Prostate gland (tissue), 2 donors: ENCODE data around the gene SH3RF2. TPM values are rescaled to one million over a fixed set of nuclear protein-coding genes. Genes with fewer than 3 reads are reported as not detected.
A peak's percentile ranks its signal among the peaks of the same experiment; 100 is the strongest.

Experiments
- DNase-seq: peaks from one replicate; pipeline ENCODE4 v3.0.0-alpha.2; 2019; ENCODE audit warnings: low spot score
- H3K27ac ChIP-seq, 2 donors: fragments of 200-600 bp; sonication (generic); 2 replicates each; pipeline ENCODE4 v1.5.1; 2017 to 2019
- H3K27me3 ChIP-seq: fragments of 200-600 bp; sonication (generic); replicated peaks from 2 replicates; pipeline ENCODE4 v1.5.1; 2019; ENCODE audit not compliant: insufficient read depth
- H3K36me3 ChIP-seq, 2 donors: fragments of 200-600 bp; sonication (generic); 1 replicate in 1 of 2; 2 replicates in 1 of 2; pipeline versions ENCODE4 v1.5.1 to v1.8.1; 2017 to 2019
- H3K4me1 ChIP-seq: fragments of 200-600 bp; sonication (generic); replicated peaks from 2 replicates; pipeline ENCODE4 v1.5.1; 2019
- H3K4me3 ChIP-seq, 2 donors: fragments of 200-600 bp; sonication (generic); 2 replicates each; pipeline ENCODE4 v1.5.1; 2017 to 2019
- H3K9me3 ChIP-seq: fragments of 200-600 bp; sonication (generic); 2 replicates; pipeline ENCODE4 v1.5.1; 2017
- POLR2A ChIP-seq: fragments of 450-650 bp; IDR thresholded peaks from one replicate; pipeline ENCODE4 v1.6.1; 2016; ENCODE audit warnings: antibody characterized with exemption, mild to moderate bottlenecking
- POLR2AphosphoS5 ChIP-seq: sonication (generic); formaldehyde crosslinking; IDR thresholded peaks from one replicate; pipeline ENCODE4 v1.6.1; 2017; ENCODE audit warnings: antibody characterized with exemption
- WGBS: methylation state at CpG from one replicate; pipeline ENCODE4 v1.1.5; 2018; 5-methylcytosine and 5-hydroxymethylcytosine counted together
- intact Hi-C: fragments of 100-400 bp; cut with DNase I; formaldehyde crosslinking; loops from one replicate; pipeline ENCODE4 v1.14.2; 2022
- total RNA-seq, 2 donors: library from RNA; depleted of rRNA; stranded (reverse); fragments of >200 nt; gene quantifications; one replicate each; pipeline ENCODE4 v1.1.0, GENCODE V29; 2016
- TF ChIP-seq, protein P1 (sequence below), 4 experiments: fragments of 200-600 bp in 2 of 4; fragments of 450-650 bp in 2 of 4; sonication (generic) in 2 of 4; IDR thresholded peaks; 1 replicate in 3 of 4; 2 replicates in 1 of 4; pipeline ENCODE4 v1.5.1; 2016 to 2019; ENCODE audit warnings: antibody characterized with exemption in 4 of 4, mild to moderate bottlenecking in 2 of 4, moderate library complexity in 2 of 4

The SH3RF2 gene
- total RNA-seq, 2 donors from 2014 or later: 18.2 to 43.9 TPM

DNA sequence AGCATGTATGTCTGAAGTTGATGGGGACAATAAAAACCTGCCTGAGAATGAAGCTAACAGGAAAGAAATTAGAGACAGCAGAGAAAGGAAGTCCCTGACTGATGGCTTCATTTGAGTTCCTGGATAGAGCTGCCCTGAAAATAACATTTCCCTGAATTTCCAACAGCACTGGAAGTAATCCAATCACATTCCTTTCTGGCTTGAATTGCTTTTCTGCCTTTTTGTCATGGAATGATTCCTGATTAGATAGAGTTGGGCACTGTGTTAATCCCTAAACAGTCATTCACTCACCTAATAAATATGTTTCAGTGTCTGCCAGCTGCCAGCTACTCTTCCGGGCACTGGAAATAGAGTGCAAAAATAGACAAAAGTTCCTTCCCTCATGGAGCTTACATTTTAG, 30.0 kb upstream of the SH3RF2 start:
- 54% methylated on average over 1 of the region's 1 CpG for WGBS
- intact Hi-C loops: no loop called here
- H3K4me1 ChIP-seq: no peaks in the 10 kb centered on the region

DNA sequence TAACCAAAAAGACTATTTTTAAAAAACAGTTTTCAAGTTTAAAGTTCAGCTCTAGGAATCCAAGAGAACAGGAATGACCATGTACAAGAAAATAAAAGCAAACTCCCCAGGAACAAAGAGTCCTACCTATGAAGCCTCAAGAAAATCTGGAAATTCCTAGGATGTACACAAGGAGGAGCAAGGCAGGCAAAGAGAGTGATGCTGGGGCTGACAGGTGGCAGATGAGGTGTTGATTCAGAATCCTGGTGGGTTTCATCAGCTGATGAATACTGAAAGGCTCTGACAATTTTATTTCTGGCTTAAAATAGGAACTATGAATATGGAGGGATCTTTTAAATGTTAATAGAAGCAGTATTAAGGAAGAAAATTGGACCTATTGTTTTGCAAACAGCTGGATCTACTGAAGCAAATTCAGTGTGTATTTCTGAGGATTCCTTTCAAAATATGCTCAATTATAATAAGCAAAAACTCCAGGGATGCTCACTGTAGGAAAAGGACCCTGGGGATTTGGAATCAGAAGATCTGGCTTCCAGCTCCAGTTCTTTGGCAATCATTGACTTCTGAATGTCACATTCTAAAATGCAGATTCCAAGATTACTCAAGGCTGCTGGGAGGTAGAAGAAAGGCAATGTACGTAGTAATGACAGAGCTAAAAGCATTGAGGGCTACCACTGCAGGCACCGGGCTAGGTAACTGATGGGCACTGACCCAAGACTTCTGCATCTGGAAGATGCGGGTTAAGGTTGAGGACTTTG, 28.0 kb upstream of the SH3RF2 start:
- no peak for DNase-seq
- Histone ChIP-seq H3K9me3 (no peaks in the 10 kb centered on the region), H3K4me1 (no peaks in the 10 kb centered on the region), H3K4me3 (no peak overlapping the region), H3K27ac (no peak overlapping the region), H3K36me3 (no peaks in the 10 kb centered on the region), H3K27me3 (no peaks in the 10 kb centered on the region)
- intact Hi-C loops: no loop called here
- 64% methylated on average over 3 of the region's 3 CpGs for WGBS
- TF ChIP-seq POLR2A (no peak), POLR2AphosphoS5 (no peak)
- TF ChIP-seq, protein P1, sequence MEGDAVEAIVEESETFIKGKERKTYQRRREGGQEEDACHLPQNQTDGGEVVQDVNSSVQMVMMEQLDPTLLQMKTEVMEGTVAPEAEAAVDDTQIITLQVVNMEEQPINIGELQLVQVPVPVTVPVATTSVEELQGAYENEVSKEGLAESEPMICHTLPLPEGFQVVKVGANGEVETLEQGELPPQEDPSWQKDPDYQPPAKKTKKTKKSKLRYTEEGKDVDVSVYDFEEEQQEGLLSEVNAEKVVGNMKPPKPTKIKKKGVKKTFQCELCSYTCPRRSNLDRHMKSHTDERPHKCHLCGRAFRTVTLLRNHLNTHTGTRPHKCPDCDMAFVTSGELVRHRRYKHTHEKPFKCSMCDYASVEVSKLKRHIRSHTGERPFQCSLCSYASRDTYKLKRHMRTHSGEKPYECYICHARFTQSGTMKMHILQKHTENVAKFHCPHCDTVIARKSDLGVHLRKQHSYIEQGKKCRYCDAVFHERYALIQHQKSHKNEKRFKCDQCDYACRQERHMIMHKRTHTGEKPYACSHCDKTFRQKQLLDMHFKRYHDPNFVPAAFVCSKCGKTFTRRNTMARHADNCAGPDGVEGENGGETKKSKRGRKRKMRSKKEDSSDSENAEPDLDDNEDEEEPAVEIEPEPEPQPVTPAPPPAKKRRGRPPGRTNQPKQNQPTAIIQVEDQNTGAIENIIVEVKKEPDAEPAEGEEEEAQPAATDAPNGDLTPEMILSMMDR (IDR thresholded peaks at IDR 0.05): peak in 1 of 4 experiments; percentile 20

More for the DNA sequence above, 30.0 kb upstream of the SH3RF2 start:
- Histone ChIP-seq H3K36me3 (no peaks in the 10 kb centered on the region), H3K27me3 (no peaks in the 10 kb centered on the region), H3K27ac (no peak overlapping the region), H3K9me3 (no peaks in the 10 kb centered on the region), H3K4me3 (no peak overlapping the region)
- DNase-seq: no peak
- TF ChIP-seq, protein P1 (IDR thresholded peaks at IDR 0.05): no peak
- TF ChIP-seq POLR2AphosphoS5 (no peak), POLR2A (no peak)

DNA sequence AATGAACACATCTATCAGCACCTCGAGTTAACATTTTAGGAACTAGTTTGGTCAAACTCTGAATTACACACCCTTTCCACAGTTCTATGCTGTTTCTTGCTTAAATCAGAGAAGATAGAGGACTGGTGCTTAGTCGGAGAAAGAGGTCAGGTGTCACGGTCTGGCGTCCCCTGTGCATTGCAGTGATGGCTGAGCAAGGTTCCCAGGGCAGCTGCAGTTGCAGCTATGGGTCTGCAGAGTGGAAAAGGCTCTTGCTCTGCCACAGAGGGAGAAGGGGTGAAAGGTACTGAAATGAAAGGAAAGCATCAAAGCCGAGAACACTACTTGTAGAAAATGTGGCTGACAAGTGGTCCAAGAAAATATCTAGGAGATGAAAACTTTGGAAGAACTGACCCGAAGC, 25.2 kb upstream of the SH3RF2 start:
- DNase-seq: no peak
- Histone ChIP-seq H3K36me3 (no peaks in the 10 kb centered on the region), H3K4me3 (no peak overlapping the region), H3K4me1 (no peaks in the 10 kb centered on the region), H3K9me3 (no peaks in the 10 kb centered on the region), H3K27ac (no peak overlapping the region), H3K27me3 (no peaks in the 10 kb centered on the region)
- no peak for TF ChIP-seq POLR2AphosphoS5
- TF ChIP-seq POLR2A: no peak
- TF ChIP-seq, protein P1 (IDR thresholded peaks at IDR 0.05): no peak
- 73% methylated on average over 6 of the region's 6 CpGs for WGBS
- intact Hi-C loops: no loop called here

DNA sequence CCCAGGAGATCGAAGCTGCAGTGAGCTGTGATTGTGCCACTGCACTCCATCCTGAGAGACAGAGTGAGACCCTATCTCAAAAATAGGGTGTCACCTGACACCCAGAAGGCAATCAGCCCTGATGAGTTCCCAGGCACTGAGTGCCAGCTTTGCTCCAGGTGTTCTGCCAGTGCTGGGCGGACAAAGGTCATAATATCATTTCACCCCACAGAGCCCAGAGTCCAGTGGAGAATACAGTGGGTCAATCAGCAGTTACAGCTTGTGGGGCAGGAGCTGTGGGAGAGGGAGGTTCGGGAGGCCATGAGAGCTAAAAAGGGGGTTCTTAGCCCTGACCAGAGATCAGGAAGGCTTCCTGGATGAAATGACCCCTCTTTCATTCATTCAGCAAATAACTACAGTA, 24.4 kb upstream of the SH3RF2 start:
- WGBS: 90% methylated on average over 3 of the region's 3 CpGs
- H3K27me3 ChIP-seq: no peaks in the 10 kb centered on the region
- no peaks in the 10 kb centered on the region for H3K36me3 ChIP-seq
- TF ChIP-seq, protein P1 (IDR thresholded peaks at IDR 0.05): no peak
- no peak for TF ChIP-seq POLR2AphosphoS5
- no peak for TF ChIP-seq POLR2A
- no peaks in the 10 kb centered on the region for H3K4me1 ChIP-seq
- DNase-seq: no peak
- no peaks in the 10 kb centered on the region for H3K9me3 ChIP-seq
- no peak overlapping the region for H3K4me3 ChIP-seq
- H3K27ac ChIP-seq: no peak overlapping the region
- intact Hi-C loops: no loop called here

DNA sequence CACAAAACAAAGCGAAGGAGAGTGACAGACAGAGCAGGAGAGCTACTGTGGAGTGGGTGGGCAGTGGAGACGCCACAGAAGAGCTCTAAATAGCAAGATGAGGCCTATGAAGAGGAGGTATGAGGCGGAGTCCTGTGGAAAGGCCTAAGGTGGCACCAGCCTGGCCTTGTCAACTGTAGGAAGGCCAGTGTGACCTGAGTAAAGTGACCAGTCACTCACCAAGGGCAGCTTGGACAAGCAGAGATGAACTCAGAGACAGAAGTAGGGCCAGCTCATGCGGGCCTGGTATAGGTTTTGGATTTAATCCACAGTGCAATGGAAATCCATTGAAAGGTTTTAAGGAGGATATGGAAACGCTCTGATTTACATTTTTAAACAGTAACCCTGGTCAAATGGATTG, 23.8 kb upstream of the SH3RF2 start:
- intact Hi-C loops: no loop called here
- H3K4me3 ChIP-seq: no peak overlapping the region
- 92% methylated on average over 5 of the region's 5 CpGs for WGBS
- TF ChIP-seq POLR2A: no peak
- TF ChIP-seq, protein P1 (IDR thresholded peaks at IDR 0.05): no peak
- no peak for TF ChIP-seq POLR2AphosphoS5
- H3K27me3 ChIP-seq: no peaks in the 10 kb centered on the region
- no peak overlapping the region for H3K27ac ChIP-seq
- H3K4me1 ChIP-seq: no peaks in the 10 kb centered on the region
- no peak for DNase-seq
- no peaks in the 10 kb centered on the region for H3K9me3 ChIP-seq
- H3K36me3 ChIP-seq: no peaks in the 10 kb centered on the region
